RCC 7860 (cell line): ENCODE measurements around the gene FCGR2B.
"Not testable (repeated sequence)": the region's sequence is repeated elsewhere in the genome, so short reads cannot be mapped to it uniquely, and the experiment has no call there.

Source experiments
- DNase-seq: peaks from one replicate; pipeline ENCODE4 v3.0.0-alpha.2; 2015; ENCODE audit warnings: low spot score
- FAIRE-seq: peaks from 2 replicates; lab custom pipeline; 2012; peaks lifted over from hg19 to GRCh38; lab: Jason Lieb, UNC

Gene FCGR2B

GRCh38 chr1:161644855-161645254 lies 18.1 kb upstream of the FCGR2B start:
- FAIRE-seq, DNase-seq: not testable (repeated sequence)

GRCh38 chr1:161647507-161648360 lies 15.2 kb upstream of the FCGR2B start:
- FAIRE-seq: not testable (repeated sequence)
- DNase-seq: peak; percentile 18

- DNase-seq, FAIRE-seq: not testable (repeated sequence)
Observed at GRCh38 chr1:161653541-161653940, 9.4 kb upstream of the FCGR2B start.

GRCh38 chr1:161653971-161654370 lies 9.0 kb upstream of the FCGR2B start:
- not testable (repeated sequence) for FAIRE-seq, DNase-seq

- not testable (repeated sequence) for DNase-seq, FAIRE-seq
Observed at GRCh38 chr1:161658524-161658923, 4.4 kb upstream of the FCGR2B start.

- FAIRE-seq, DNase-seq: not testable (repeated sequence)
Observed at GRCh38 chr1:161661660-161662311, 1.2 kb upstream of the FCGR2B start.

- DNase-seq, FAIRE-seq: not testable (repeated sequence)
Observed at GRCh38 chr1:161663569-161663968, 626 bp downstream of the FCGR2B start.

- DNase-seq, FAIRE-seq: not testable (repeated sequence)
Observed at GRCh38 chr1:161664689-161665088, 1.7 kb downstream of the FCGR2B start.

GRCh38 chr1:161671045-161672020 lies 8.4 kb downstream of the FCGR2B start:
- DNase-seq, FAIRE-seq: not testable (repeated sequence)

- FAIRE-seq, DNase-seq: not testable (repeated sequence)
Observed at GRCh38 chr1:161673437-161673836, 10.5 kb downstream of the FCGR2B start.

GRCh38 chr1:161674447-161674846 lies 11.5 kb downstream of the FCGR2B start:
- not testable (repeated sequence) for FAIRE-seq, DNase-seq

GRCh38 chr1:161674908-161675307 lies 12.0 kb downstream of the FCGR2B start:
- not testable (repeated sequence) for DNase-seq

GRCh38 chr1:161676441-161676840 lies 13.5 kb downstream of the FCGR2B start:
- no peak for FAIRE-seq
- DNase-seq: no peak

More at GRCh38 chr1:161674908-161675307, 12.0 kb downstream of the FCGR2B start:
- not testable (repeated sequence) for FAIRE-seq

- DNase-seq: no peak
- FAIRE-seq: no peak
Observed at GRCh38 chr1:161676958-161677689, 14.2 kb downstream of the FCGR2B start.

GRCh38 chr1:161678500-161678899 lies 15.6 kb downstream of the FCGR2B start:
- DNase-seq: no peak
- no peak for FAIRE-seq

GRCh38 chr1:161681879-161682278 lies 18.9 kb downstream of the FCGR2B start:
- FAIRE-seq: no peak
- DNase-seq: no peak

- FAIRE-seq (no peak), DNase-seq (no peak)
Observed at GRCh38 chr1:161688946-161689345, 26.0 kb downstream of the FCGR2B start.

- no peak for FAIRE-seq
- DNase-seq: no peak
Observed at GRCh38 chr1:161691846-161692245, 28.9 kb downstream of the FCGR2B start.

GRCh38 chr1:161693020-161693712 lies 30.2 kb downstream of the FCGR2B start:
- FAIRE-seq, DNase-seq: not testable (repeated sequence)
